ENCODE measurements around the gene ADGRL1.

The ADGRL1 gene

DNA sequence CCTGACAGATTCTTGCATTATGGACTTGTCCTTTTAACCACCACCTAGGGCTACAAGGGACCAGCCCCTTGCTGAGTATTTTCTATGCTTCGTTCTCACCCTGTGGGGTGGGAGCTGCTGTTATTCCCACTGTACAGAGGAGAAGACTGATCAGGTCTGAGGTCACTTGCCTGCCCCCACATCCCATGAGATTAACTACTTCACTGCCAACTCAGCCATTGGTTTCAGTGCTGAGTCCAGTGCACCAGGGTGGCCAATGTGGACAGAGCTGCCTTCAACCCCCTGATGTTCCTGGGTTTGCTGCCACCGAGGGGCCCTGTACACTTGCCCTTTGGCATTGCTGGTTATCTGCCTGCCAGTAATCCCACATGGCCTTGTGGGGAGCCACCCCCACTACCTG is 95.3 kb downstream of the ADGRL1 start:
- DNase-seq, result no peak

DNA sequence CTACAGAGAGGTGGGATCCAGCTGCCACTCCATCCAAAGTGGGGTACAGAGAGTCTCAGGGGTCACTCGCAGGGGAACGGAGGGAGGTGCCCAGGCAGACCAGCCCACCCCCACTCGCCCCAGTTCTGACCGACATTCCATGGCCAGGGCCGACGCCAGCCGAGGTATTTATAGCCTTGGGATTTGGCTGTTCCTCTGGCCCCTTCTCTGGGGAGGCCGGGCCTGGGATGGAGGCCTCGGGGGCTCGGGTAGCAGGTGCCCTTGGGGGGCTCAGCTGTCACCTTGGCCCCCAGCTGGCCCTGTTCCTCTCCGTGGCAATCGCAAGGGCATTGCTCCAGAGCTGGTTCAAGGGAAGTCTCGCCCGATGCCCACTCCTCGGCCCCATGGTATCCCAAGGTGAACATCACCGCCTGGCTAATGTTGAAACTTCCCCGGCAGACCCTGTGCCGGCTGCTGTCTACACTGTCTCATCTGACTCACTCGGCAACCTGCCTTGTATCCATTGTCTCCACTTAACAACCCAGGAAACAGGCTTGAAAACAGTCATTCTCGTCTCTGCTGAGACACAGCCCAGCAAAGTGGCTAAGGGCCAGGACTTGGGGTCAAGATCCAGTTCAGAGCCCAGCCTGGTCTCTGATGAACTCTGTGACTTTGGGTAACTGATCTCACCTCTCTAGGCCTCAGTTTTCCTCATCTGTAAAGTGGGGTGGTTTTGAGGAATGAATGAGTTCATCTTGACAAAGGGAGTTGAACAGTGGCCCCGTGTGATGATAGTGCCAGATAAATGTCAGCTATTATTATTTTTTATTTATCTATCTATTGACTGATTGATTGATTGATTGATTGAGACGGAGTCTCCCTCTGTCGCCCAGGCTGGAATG is 98.1 kb downstream of the ADGRL1 start:
- DNase-seq, result no peak

DNA sequence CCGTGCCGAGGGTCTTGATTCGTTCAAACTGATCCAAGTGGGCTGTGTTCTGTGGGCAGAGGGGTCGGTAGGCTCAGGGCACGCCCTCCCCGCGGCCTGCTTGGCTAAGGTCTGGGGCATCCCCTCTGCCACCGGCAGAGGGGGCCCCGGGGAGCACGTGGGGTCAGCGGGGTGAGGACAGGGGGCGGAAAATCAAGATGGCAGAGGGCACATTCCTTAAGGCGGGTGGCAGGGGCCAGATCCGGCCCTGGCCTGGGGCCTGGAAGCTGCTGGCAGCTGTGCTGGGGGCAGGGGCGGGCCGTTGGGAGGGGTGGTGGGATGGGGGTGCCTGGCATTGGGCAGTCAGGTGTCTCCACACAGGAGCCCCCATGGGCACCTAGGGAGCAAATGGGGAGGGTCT is 99.1 kb downstream of the ADGRL1 start:
- DNase-seq, result no peak

DNA sequence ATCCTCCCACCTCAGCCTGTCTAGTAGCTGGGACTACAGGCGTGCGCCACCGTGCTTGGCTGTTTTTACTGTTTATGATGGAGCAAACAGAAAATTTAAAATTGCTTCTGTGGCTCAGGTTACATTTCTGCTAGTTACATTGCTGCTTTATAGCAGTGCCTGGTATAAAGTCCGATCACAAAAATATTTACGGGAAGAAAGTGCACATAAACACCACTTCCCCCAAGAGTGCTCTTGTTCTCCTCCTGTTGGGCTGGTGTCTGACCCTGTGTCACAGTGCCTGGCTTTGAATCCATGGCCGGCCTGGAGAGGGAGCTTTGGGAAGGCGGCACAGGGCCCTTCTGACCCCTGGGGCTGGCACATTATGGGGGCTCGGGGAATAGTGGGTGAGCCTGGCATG is 100.3 kb downstream of the ADGRL1 start:
- DNase-seq, result no peak

DNA sequence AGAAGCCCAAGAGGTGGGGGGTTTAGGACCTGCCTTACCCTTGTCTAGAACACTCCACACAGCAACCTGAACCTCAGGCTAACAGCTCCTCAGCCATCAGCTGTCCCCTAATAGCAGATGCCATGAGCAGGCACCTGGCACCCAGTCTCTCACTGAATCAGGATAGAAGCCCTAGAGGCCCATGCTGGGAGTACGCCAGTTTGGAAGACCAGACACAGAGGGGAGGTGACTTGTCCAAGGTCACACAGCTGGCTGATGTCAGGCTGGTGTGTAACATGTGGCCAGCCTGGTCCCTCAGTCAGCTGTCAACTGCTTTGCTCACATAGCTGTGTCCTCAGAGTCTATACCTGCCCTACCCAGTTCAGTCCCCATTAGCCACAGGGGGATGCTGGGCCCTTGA is 102.7 kb downstream of the ADGRL1 start:
- DNase-seq, result no peak

DNA sequence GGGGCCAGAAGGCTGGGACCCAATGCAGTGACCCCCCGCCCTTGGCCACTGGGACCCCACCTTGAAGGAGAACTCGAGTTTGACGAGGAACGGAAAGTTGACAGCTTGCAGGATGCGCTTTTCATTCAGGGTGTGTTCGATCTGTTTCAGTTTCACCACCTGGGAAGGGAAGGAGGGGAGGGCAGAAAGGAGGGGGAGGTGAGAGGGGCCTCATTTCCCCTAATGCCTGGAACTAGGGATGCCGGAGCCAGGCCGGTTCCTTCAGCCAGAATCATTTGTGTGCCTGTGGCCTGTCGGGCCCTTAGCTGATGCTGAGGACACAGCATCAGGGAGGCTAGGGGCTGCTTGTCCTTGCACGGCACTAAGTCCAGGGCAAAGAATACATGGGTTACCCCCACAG is 103.2 kb downstream of the ADGRL1 start:
- DNase-seq, result no peak

DNA sequence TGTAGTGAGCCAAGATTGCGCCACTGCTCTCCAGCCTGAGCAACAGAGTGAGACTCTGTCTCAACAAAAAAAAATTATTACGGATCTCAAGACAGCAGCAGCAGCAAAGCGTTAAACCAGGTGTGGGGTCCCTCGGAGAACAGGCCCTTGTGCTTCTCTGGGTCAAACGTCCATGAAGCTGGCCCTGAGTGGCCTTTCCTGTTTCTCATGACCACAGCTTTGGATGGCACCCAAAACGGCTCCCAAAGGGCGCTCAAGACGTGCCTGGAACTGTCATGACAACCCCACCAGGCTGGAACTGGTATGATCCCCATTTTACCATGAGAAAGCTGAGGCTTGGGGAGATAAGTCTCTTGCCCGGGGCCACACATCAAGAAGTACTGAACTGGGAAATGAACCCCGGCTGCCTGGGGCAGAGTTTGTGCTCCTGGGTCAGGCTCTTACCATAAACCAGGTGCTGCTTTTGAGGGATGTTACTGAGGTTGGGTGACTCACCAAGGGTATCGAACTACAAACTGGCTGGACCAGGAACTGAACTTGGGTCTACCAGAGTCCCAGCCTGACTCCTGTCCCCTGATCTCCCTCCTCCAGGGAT is 103.8 kb downstream of the ADGRL1 start:
- no peak for DNase-seq

DNA sequence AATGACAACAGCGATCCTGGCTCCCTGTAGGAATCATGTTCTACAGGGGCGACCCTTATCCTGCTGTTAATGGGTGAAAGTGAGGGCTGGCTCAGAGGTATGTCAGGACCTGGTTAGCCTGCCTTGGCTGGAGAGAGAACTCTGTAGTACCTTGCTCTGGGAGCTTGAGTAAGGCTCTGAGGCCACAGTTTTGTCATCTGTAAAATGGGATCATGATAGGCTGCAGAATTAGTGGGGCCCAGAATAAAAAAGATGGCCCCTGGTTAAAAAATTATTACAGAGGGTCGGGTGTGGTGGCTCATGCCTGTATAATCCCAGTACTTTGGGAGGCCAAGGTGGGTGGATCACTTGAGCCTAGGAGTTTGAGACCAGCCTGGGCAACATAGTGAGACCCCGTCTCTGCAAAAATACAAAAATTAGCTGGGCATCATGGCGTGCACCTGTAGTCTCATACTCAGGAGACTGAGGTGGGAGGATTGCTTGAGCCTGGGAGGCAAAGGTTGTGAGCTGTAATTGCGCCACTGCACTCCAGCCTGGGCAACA is 104.9 kb downstream of the ADGRL1 start:
- no peak for DNase-seq
